K562 (cell line): ENCODE measurements around the gene OTUD5. TPM values are rescaled to one million over a fixed set of nuclear protein-coding genes. Genes with fewer than 3 reads are reported as not detected.

Source experiments
- ATAC-seq: fragments of 200-7000 bp; cut with Tn5 transposase; 3 replicates; pipeline ENCODE4 v1.9.1; 2020; ENCODE audit warnings: moderate library complexity
- BruUV-seq: library from RNA; stranded (reverse); fragments of 400-500 nt; replicated peaks from 2 replicates; lab custom pipeline; 2021; lab: Mats Ljungman, UMichigan
- CTCF ChIA-PET: fragments of 300-600 bp; formaldehyde crosslinking; extraction: SDS; loops from one replicate; lab custom pipeline; 2021; ENCODE audit warnings: low intra/inter-chr PET ratio; lab: Yijun Ruan, JAX
- POLR2A ChIA-PET: fragments of 300-600, 350-650 bp; sonication (Branson Sonifier 250); formaldehyde crosslinking; extraction: SDS; loops from one replicate; lab custom pipeline; 2021; ENCODE audit warnings: antibody characterized with exemption, inconsistent platforms; lab: Yijun Ruan, JAX
- DNase-seq, 4 experiments: peaks; one replicate each; pipeline versions ENCODE4 v3.0.0 to v3.0.0-alpha.2; 2011 to 2018; ENCODE audit warnings: low spot score in 3 of 4, mixed read lengths in 3 of 4; ENCODE audit errors: extremely low read depth in 1 of 4
- FAIRE-seq: peaks from 2 replicates; lab custom pipeline; 2011; peaks lifted over from hg19 to GRCh38; lab: Jason Lieb, UNC
- H2AFZ ChIP-seq: 2 replicates; pipeline ENCODE4 v1.6.0; 2011; ENCODE audit warnings: low read depth, low read length, control low read depth, inconsistent platforms
- H3K27ac ChIP-seq: fragments of 200-600 bp; 3 replicates; pipeline ENCODE4 v1.8.0; 2011; ENCODE audit warnings: low read depth, mild to moderate bottlenecking, control low read depth, inconsistent platforms, low read length, moderate library complexity, mixed read lengths; ENCODE audit errors: extremely low read depth
- H3K27me3 ChIP-seq, 2 experiments: fragments of 300-600 bp in 1 of 2; 2 replicates in 1 of 2; 3 replicates in 1 of 2; pipeline versions ENCODE4 v1.6.0 to v1.8.0; 2011; ENCODE audit warnings: inconsistent platforms in 2 of 2, low read length in 2 of 2, mild to moderate bottlenecking in 1 of 2, mixed read lengths in 1 of 2, moderate library complexity in 1 of 2; ENCODE audit not compliant: control insufficient read depth in 2 of 2, insufficient read depth in 2 of 2
- H3K36me3 ChIP-seq: fragments of 300-600 bp; 3 replicates; pipeline ENCODE4 v1.8.0; 2011; ENCODE audit warnings: mild to moderate bottlenecking, low read length, inconsistent platforms; ENCODE audit not compliant: control insufficient read depth, insufficient read depth
- H3K4me1 ChIP-seq, 2 experiments: fragments of 200-600 bp in 1 of 2; replicated peaks in 1 of 2; 2 replicates in 1 of 2; 3 replicates in 1 of 2; pipeline versions ENCODE4 v1.5.1 to v1.8.0; 2011; ENCODE audit warnings: inconsistent platforms in 2 of 2, low read length in 2 of 2, mild to moderate bottlenecking in 1 of 2, mixed read lengths in 1 of 2, moderate library complexity in 1 of 2; ENCODE audit not compliant: control insufficient read depth in 2 of 2, insufficient read depth in 2 of 2
- H3K4me2 ChIP-seq: 2 replicates; pipeline ENCODE4 v1.6.1; 2011; ENCODE audit warnings: low read length, control low read depth, inconsistent platforms, mixed read lengths; ENCODE audit not compliant: insufficient read depth
- H3K4me3 ChIP-seq: fragments of 200-600 bp; sonication (generic), shearing (Covaris generic); 2 replicates; pipeline ENCODE4 v1.5.1; 2016; ENCODE audit warnings: control low read depth, inconsistent platforms
- H3K79me2 ChIP-seq: fragments of 200-600 bp; 3 replicates; pipeline ENCODE4 v1.8.0; 2011; ENCODE audit warnings: low read length, inconsistent platforms; ENCODE audit not compliant: control insufficient read depth, insufficient read depth
- H3K9ac ChIP-seq, 2 experiments: 2 replicates each; pipeline versions ENCODE4 v1.6.0 to v1.6.1; 2011; ENCODE audit warnings: low read depth in 2 of 2, low read length in 2 of 2, control low read depth in 1 of 2, inconsistent platforms in 1 of 2, mild to moderate bottlenecking in 1 of 2, mixed read lengths in 1 of 2; ENCODE audit not compliant: insufficient read depth in 1 of 2
- H3K9me1 ChIP-seq: one replicate; pipeline ENCODE4 v1.6.0; 2011; ENCODE audit warnings: inconsistent platforms, mild to moderate bottlenecking, low read length, moderate library complexity; ENCODE audit not compliant: control insufficient read depth, insufficient read depth
- H3K9me3 ChIP-seq: replicated peaks from 2 replicates; pipeline ENCODE4 v1.5.1; 2011; ENCODE audit warnings: low read depth, low read length, inconsistent platforms; ENCODE audit not compliant: control insufficient read depth, insufficient read depth
- H4K20me1 ChIP-seq: replicated peaks from 2 replicates; pipeline ENCODE4 v1.6.1; 2011; ENCODE audit warnings: low read length, inconsistent platforms, mixed read lengths; ENCODE audit not compliant: control insufficient read depth, insufficient read depth
- BACH1 ChIP-seq: fragments of 200-800 bp; sonication (Bioruptor generic); IDR thresholded peaks from 2 replicates; pipeline ENCODE4 v1.6.1; 2016; ENCODE audit warnings: missing genetic modification characterization, missing compliant biosample characterization
- BHLHE40 ChIP-seq: IDR thresholded peaks from 2 replicates; pipeline ENCODE4 v1.6.1; 2011; ENCODE audit warnings: low read length, improper control_type of control experiment
- CBX3 ChIP-seq, 2 experiments: IDR thresholded peaks; 1 replicate in 1 of 2; 2 replicates in 1 of 2; pipeline ENCODE4 v1.6.1; 2012; ENCODE audit warnings: inconsistent platforms in 2 of 2, low read length in 2 of 2, borderline replicate concordance in 1 of 2, control low read depth in 1 of 2
- CBX8 ChIP-seq: fragments of 200-600 bp; sonication (generic); IDR thresholded peaks from 2 replicates; pipeline ENCODE4 v1.6.1; 2012; ENCODE audit warnings: borderline replicate concordance, mixed run types, low read depth, mild to moderate bottlenecking, moderate library complexity, mixed read lengths, low read length, control low read depth, inconsistent platforms; ENCODE audit not compliant: poor library complexity, severe bottlenecking; ENCODE audit errors: extremely low read depth
- ELF4 ChIP-seq: fragments of 450-650 bp; formaldehyde crosslinking; IDR thresholded peaks from 2 replicates; pipeline ENCODE4 v1.4.0; 2022; ENCODE audit warnings: missing genetic modification characterization
- ETV5 ChIP-seq: sonication (generic); formaldehyde crosslinking; IDR thresholded peaks from 2 replicates; pipeline ENCODE4 v1.4.0; 2020; ENCODE audit warnings: low read depth, mild to moderate bottlenecking, missing genetic modification reagents
- ETV6 ChIP-seq, 3 experiments: fragments of 150-350 bp in 1 of 3; sonication (generic) in 1 of 3; formaldehyde crosslinking in 1 of 3; IDR thresholded peaks; 2 replicates each; pipeline versions ENCODE4 v1.6.1 to v1.8.0; 2014 to 2022; ENCODE audit warnings: borderline replicate concordance in 2 of 3, low read depth in 2 of 3, antibody characterized with exemption in 1 of 3, low read length in 1 of 3, mild to moderate bottlenecking in 1 of 3, missing genetic modification reagents in 1 of 3
- GTF2E2 ChIP-seq: fragments of 200-800 bp; sonication (Bioruptor generic); IDR thresholded peaks from 2 replicates; pipeline ENCODE4 v1.6.1; 2016; ENCODE audit warnings: missing genetic modification characterization, missing compliant biosample characterization
- LEF1 ChIP-seq: fragments of 450-650 bp; IDR thresholded peaks from 2 replicates; pipeline ENCODE4 v1.6.1; 2016; ENCODE audit warnings: mild to moderate bottlenecking
- PRPF4 ChIP-seq: fragments of 200-400 bp; formaldehyde crosslinking; IDR thresholded peaks from one replicate; pipeline ENCODE4 v1.6.1; 2017; ENCODE audit warnings: low read length, low read depth, mild to moderate bottlenecking; ENCODE audit not compliant: insufficient read depth, poor library complexity, severe bottlenecking
- RAD51 ChIP-seq: fragments of 450-650 bp; IDR thresholded peaks from 2 replicates; pipeline ENCODE4 v1.7.1; 2016; ENCODE audit warnings: low read depth, mild to moderate bottlenecking, borderline replicate concordance
- SMARCA5 ChIP-seq: fragments of 450-650 bp; IDR thresholded peaks from 2 replicates; pipeline ENCODE4 v1.6.1; 2016
- ZNF197 ChIP-seq: fragments of 200-800 bp; sonication (Bioruptor generic); IDR thresholded peaks from 2 replicates; pipeline ENCODE4 v1.6.1; 2016; ENCODE audit warnings: low read depth, missing genetic modification characterization, missing compliant biosample characterization
- ZNF311 ChIP-seq: fragments of 250-450 bp; sonication (Bioruptor Pico); IDR thresholded peaks from 2 replicates; pipeline ENCODE4 v1.4.0; 2020; ENCODE audit warnings: mild to moderate bottlenecking, moderate library complexity
- WGBS: fragments of 100-300 bp; shearing (Covaris generic); methylation state at CpG from one replicate; pipeline ENCODE4 v1.1.6; 2016; ENCODE audit warnings: low coverage, mixed read lengths; ENCODE audit not compliant: insufficient coverage; ENCODE audit errors: missing lambda C conversion rate; 5-methylcytosine and 5-hydroxymethylcytosine counted together
- in situ Hi-C: fragments of 300-500 bp; cut with MboI; formaldehyde crosslinking; loops from 4 replicates; pipeline ENCODE4 v1.15.0; 2018; ENCODE audit warnings: inconsistent platforms, mixed read lengths
- intact Hi-C: fragments of 100-400 bp; cut with micrococcal nuclease; formaldehyde crosslinking; loops from 2 replicates; pipeline ENCODE4 v1.14.2; 2022
- polyA plus RNA-seq, 8 experiments: library from polyadenylated mRNA; depleted of rRNA in 4 of 8; stranded (reverse) in 5 of 8; unstranded in 3 of 8; fragments of >200 nt; fragmentation: Nextera tagmentation in 2 of 8; fragmentation: Illumina TruSeq in 1 of 8; extraction: Ambion mirVana in 2 of 8; extraction: Trizol in 1 of 8; gene quantifications; 2 replicates each; pipeline versions ENCODE4 v1.2.1 to v1.2.3, GENCODE V29; 2011 to 2014; ENCODE audit warnings: inconsistent platforms in 1 of 8, missing spikeins in 1 of 8
- total RNA-seq, 7 experiments: library from RNA; depleted of rRNA in 6 of 7; stranded (reverse); fragments of >200 nt in 6 of 7; fragmentation: Illumina TruSeq in 2 of 7; extraction: Trizol in 2 of 7; gene quantifications; 2 replicates each; pipeline versions ENCODE4 v1.2.1 to v1.2.3, GENCODE V29; 2011 to 2021; ENCODE audit warnings: low replicate concordance in 1 of 7
- TF ChIP-seq, protein P1 (sequence below): fragments of 250-450 bp; sonication (Bioruptor Pico); IDR thresholded peaks from 2 replicates; pipeline ENCODE4 v1.5.0; 2021
- TF ChIP-seq, protein P2 (sequence below): sonication (generic); formaldehyde crosslinking; IDR thresholded peaks from 2 replicates; pipeline ENCODE4 v1.8.1; 2023; ENCODE audit warnings: mild to moderate bottlenecking, missing genetic modification reagents

Gene OTUD5
- total and polyA plus RNA-seq, 9 of the 15 experiments (the other 6 are each of a cell fraction or from before 2014, with no cell fraction given): 3.6 to 102 (median 59.0) TPM

GRCh38 chrX:48936429-48937053, 20.9 kb downstream of the OTUD5 start:
- BruUV-seq: no TSS peak
- POLR2A ChIA-PET: interaction anchor here (0.8 to 1.1 kb wide), 3 partner anchors 9 to 25 kb away, joined by 3 read pairs; no protein-coding TSS in a partner anchor
- peaks cover 66% of the 10 kb centered on the region for H3K79me2 ChIP-seq
- TF ChIP-seq, protein P1, sequence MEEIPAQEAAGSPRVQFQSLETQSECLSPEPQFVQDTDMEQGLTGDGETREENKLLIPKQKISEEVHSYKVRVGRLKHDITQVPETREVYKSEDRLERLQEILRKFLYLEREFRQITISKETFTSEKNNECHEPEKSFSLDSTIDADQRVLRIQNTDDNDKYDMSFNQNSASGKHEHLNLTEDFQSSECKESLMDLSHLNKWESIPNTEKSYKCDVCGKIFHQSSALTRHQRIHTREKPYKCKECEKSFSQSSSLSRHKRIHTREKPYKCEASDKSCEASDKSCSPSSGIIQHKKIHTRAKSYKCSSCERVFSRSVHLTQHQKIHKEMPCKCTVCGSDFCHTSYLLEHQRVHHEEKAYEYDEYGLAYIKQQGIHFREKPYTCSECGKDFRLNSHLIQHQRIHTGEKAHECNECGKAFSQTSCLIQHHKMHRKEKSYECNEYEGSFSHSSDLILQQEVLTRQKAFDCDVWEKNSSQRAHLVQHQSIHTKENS: no peak
- TF ChIP-seq SMARCA5 (no peak), ETV6 (IDR thresholded peaks at IDR 0.05; ENCODE audit: borderline replicate concordance in 1 of 2, low read depth in 2 of 2, low read length in 1 of 2) (0 out of 4 replicates have a peak, but pooled peaks of 1 of the 2 experiments have one; percentile 4), ETV6 (CRISPR knock-in tag; IDR thresholded peaks at IDR 0.05; ENCODE audit: borderline replicate concordance) (no peak), LEF1 (no peak), ETV5 (CRISPR knock-in tag) (no peak), ZNF311 (CRISPR knock-in tag) (peak; percentile 36; the same call in 1 of the 2 replicates), BACH1 (0 out of 2 replicates have a peak, but pooled peaks have one; percentile 3), CBX8 (no peak), GTF2E2 (tag) (0 out of 2 replicates have a peak, but pooled peaks have one; percentile 34), PRPF4 (no peak), RAD51 (no peak), ZNF197 (CRISPR knock-in tag) (0 out of 2 replicates have a peak, but pooled peaks have one; percentile 19), BHLHE40 (no peak), CBX3 (IDR thresholded peaks at IDR 0.05; ENCODE audit: borderline replicate concordance in 1 of 2, low read length in 2 of 2) (no peak), ELF4 (no peak)
- TF ChIP-seq, protein P2, sequence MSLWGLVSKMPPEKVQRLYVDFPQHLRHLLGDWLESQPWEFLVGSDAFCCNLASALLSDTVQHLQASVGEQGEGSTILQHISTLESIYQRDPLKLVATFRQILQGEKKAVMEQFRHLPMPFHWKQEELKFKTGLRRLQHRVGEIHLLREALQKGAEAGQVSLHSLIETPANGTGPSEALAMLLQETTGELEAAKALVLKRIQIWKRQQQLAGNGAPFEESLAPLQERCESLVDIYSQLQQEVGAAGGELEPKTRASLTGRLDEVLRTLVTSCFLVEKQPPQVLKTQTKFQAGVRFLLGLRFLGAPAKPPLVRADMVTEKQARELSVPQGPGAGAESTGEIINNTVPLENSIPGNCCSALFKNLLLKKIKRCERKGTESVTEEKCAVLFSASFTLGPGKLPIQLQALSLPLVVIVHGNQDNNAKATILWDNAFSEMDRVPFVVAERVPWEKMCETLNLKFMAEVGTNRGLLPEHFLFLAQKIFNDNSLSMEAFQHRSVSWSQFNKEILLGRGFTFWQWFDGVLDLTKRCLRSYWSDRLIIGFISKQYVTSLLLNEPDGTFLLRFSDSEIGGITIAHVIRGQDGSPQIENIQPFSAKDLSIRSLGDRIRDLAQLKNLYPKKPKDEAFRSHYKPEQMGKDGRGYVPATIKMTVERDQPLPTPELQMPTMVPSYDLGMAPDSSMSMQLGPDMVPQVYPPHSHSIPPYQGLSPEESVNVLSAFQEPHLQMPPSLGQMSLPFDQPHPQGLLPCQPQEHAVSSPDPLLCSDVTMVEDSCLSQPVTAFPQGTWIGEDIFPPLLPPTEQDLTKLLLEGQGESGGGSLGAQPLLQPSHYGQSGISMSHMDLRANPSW (CRISPR knock-in tag): no peak
- no peak overlapping the region; the same call in 1 of the 2 replicates for H3K4me3 ChIP-seq
- DNase-seq: no peak
- H3K27ac ChIP-seq: peak overlapping the region; percentile 91
- CTCF ChIA-PET: interaction anchor here (0.8 kb wide), 1 partner anchor 19 kb away, joined by 3 read pairs; no protein-coding TSS in a partner anchor
- no peaks in the 10 kb centered on the region for H3K9me1 ChIP-seq
- H2AFZ ChIP-seq: no peak overlapping the region
- H3K36me3 ChIP-seq: peaks cover 71% of the 10 kb centered on the region
- intact Hi-C loops (loop anchor here (1.0 kb wide), 2 partner anchors 17 to 107 kb away; partner anchors contain the start of genes PIM2 and TFE3), in situ Hi-C loops (no loop called here)
- WGBS: 73% methylated on average over 7 of the region's 8 CpGs
- no peak for ATAC-seq
- no peaks in the 10 kb centered on the region for H3K9me3 ChIP-seq
- peak overlapping the region; percentile 70 to 79; a peak in 3 of 4 replicates for H3K9ac ChIP-seq
- no peaks in the 10 kb centered on the region for H4K20me1 ChIP-seq
- no peak for FAIRE-seq
- H3K4me1 ChIP-seq: peaks cover 44 to 54% of the 10 kb centered on the region in 2 experiments
- H3K27me3 ChIP-seq: no peaks in the 10 kb centered on the region
- H3K4me2 ChIP-seq: peak overlapping the region; percentile 70
